HG02884 (cell line): ENCODE data around the gene POFUT2.
"Not testable (repeated sequence)": the region's sequence is repeated elsewhere in the genome, so short reads cannot be mapped to it uniquely, and the experiment has no call there.

ENCODE experiments used
- ATAC-seq: cut with Tn5 transposase; IDR thresholded peaks from one replicate; pipeline ENCODE4 v1.9.1; 2021; ENCODE audit warnings: mild to moderate bottlenecking, moderate library complexity; ENCODE audit not compliant: unreplicated experiment

POFUT2 gene

DNA sequence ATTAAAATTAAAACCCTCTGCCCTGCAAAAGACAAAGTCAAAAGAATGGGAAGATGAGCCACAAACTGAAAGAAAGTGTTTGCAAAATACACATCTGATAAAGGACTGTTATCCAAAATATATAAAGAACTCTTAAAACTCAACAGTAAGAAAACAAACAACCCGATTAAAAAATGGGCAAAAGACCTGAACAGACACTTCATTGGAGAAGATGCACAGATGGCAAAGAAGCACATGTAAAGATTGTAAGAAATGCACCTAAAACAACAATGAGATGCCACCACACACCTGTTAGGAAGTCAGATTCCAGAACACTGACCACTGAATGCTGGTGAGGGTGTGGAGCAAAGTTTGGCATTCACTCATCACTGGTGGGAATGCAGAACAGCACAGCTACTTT, 24.6 kb upstream of the POFUT2 start:
- no peak for ATAC-seq

DNA sequence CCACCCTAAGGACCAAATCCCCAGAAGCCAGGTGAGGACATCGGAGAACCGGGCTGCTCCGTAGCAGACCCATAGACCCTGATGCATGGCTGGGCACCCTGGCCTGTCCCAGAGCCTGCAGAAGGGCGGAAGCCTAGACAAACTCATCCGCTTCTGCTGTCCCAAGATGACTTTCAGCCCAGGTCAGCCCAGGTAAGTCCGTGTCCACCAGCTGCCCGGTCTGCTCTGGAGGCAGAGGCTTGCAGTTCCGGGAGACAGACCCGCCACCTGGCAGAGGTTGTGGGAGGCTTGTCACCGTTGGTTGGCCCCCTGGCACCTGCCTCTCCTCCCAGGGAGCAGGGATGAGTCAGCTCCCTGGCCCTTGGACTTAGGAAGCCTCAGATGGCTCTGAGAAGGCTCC, 22.8 kb upstream of the POFUT2 start:
- ATAC-seq, result no peak

DNA sequence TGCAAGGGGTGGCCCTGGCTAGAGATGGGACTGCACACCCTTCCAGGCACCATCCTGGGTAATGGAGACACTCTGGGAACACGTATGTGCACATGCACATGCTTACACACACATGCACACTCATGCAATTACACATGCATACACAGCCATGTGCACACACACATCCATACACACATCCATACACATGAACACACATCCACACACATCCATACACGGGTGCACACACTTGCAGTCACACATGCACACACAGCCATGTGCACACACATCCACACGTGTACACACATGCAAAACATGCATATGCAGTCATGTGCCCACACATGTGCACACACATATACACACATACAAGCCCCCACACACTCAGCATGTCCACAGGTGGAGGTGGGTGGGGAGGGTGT, 22.3 kb upstream of the POFUT2 start:
- ATAC-seq, result no peak

DNA sequence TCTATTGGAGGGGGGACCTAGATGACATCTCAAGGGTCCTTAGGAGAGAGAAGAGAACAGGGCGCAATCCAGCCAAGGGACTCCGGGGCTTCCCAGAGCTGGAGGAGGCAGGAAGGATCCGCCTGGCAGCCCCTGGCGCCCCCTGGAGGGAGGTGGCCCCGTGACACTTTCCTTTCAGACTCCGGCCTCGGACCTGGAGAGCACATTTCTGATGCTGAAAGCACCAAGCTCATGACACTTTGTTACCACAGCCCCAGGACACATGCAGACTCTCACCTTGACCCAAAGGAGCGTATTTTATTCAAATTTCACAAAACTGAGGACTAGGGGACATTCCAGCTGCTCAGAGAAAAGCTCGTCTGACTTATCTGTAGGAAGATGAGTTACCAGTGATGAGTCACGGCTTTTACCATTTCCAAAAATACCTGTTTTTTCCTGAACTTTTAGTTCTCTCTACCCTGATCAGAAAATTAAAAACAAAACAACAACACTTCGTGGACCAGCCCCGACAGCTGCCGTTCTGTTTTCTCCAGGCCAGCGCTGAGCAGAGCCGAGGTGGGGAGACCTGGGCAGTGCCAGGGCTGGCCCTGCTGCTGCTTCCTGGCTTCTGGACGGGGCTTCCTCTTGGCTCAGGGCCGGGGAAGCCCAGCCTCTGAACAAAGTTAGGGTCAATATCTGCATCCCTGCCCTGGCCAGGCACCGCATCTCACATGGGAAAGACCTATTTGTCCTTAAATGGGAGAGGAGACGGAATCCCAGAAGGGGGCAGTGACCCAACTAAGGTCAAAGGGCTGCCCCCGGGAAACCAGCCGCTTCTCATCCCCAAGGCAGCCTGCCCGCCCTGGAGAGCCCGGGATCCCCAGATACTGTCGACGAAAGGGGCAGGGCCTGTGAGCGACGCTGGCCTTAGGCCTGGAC, 21.6 kb upstream of the POFUT2 start:
- ATAC-seq, result no peak

DNA sequence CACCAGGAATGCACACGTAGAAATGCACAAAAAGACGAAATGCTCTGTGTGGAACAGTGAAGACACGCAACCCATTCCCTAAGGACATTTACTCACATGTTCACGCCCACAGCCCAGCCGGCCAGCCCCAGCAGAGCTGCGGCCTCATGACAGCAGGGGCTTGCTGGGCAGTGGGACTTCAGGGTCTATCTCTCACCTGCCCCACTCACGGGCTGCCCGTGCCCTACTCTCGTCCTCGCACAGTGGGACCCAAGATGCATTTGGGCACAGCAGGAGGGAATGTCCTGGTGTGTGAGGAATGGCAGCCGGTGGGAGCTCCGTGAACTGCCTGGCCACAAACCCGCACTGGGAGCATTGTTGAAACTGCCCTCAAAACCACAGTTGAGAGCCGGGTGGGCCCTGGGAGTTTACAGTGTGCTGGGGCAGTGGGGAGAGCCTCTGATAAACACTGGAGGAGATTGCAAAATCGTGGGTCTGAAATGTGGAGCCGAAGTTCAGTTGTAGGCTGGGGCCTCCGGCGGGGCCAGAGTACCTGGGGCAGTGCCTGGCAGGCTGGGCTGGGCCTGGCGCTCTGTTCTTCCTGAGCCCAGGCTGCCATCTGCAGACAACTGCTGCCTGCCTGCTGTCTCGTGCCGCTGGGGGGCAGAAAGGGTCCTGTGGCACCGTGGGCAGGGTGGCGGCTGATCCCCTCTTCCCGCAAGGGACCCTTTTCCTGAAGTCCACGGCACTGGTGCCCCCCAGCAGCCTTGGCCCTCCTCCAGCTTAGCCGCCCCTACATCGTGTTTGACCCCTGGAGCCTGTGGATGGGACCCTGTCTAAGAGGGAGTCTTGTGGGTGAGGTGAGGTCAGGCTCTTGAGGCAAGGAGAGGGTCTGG, 20.7 kb upstream of the POFUT2 start:
- ATAC-seq, result no peak

DNA sequence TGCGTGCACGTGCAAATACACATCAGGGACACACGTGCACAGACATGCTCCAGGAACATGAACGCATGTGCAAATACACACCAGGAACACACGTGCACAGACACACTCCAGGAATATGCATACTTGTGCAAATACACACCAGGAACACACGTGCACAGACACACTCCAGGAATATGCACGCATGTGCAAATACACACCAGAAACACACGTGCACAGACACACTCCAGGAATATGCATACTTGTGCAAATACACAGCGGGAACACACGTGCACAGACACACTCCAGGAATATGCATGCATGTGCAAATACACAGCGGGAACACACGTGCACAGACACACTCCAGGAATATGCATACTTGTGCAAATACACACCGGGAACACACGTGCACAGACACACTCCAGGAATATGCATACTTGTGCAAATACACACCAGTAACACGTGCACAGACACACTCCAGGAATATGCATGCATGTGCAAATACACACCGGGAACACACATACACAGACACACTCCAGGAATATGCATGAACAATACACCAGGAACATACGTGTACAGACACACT, 20.0 kb upstream of the POFUT2 start:
- not testable (repeated sequence) for ATAC-seq

DNA sequence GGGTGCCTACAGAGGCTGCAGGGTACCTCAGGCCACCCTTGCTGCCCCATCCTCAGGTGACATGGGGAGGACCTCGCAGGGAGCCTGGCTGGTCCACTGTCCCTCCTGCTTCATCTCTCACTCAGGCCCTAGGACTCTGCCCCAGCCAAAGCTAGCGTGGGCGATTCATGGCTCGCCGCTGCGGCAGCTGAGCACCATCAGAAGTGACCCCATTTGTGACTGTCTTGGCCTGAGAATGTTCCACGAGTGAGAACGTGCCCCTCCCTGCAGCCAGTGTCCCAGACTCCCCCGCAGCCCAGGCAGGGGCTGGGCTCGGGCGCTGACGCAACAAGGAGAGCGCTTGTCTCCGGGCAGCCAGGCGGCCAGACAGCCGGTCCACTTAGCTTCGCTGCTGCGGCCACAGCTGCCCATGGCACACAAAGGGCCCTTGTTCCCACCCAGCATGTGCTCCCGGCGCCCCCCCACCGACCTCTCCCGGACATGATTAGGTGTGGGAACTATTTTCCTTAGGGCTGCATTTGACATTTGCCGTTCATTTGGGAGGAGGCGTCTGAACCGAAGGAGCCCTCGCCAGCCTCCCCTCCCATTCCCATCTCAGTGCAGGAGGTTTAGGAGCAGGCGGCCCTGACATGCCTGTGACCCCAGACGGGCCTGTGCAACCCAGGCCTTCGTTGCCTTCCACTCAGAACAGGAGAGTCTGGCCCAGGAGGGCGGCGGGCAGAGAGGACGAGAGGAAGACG, 19.3 kb upstream of the POFUT2 start:
- ATAC-seq, result no peak

DNA sequence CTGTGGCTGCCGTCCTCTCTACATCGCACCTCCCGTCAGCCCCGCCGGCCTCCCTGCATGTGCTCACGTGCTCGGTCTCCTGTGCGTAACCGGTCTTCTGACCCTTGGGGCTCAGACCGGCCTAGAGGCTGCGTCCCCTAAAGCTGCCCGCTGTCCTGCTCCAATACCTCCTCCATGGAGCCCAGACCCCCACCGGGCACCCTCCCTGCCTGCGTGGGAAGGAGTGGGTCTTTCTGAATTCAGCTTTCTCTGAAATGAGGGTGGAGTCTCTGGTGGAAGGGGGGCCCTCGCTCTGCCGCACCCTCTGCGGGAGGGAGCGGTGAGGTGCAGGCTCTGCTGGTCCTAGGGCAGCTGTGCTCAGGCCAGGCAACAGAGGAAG, 18.7 kb upstream of the POFUT2 start:
- ATAC-seq, result no peak

DNA sequence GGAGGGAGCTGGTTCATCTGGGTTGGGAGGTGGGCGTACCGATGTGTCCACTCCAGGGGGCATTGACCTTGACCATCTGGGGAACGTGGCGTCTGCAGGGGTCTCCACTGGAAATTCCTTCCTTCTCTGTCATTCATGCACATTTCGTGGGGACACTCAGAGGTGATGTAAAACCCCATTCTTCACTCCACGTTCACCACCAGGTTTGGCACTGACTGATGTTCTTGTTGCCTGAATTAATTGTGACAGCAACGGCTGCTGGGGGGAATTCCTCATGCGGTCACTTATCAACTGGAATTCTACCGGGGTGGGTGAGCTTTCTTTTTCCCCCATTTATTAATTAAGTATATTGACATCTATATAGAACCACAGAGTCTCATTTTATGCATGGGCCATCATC, 18.1 kb upstream of the POFUT2 start:
- no peak for ATAC-seq

DNA sequence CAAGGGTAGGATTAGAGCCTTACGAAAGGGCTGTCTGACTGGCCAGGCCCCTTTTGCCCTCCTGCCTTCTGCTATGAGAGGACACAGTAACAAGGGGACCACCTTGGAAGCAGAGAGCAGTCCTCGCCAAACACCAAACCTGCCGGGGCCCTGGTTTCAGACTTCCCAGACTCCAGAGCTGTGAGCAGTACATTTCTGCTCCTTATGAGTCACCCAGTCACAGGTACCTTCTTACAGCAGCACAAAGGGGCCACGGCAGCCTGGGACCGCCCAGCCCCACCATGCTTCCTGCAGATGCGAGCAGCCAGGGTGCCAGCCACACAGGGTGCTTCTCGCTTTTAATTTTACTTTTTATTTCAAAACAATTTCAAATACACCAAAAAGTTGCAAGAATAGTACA, 17.2 kb upstream of the POFUT2 start:
- ATAC-seq, result no peak

GRCh38 chr21:45304476-45304830, 16.8 kb upstream of the POFUT2 start:
- ATAC-seq, result no peak

- no peak for ATAC-seq
Measured at GRCh38 chr21:45303751-45304475, 16.2 kb upstream of the POFUT2 start.

DNA sequence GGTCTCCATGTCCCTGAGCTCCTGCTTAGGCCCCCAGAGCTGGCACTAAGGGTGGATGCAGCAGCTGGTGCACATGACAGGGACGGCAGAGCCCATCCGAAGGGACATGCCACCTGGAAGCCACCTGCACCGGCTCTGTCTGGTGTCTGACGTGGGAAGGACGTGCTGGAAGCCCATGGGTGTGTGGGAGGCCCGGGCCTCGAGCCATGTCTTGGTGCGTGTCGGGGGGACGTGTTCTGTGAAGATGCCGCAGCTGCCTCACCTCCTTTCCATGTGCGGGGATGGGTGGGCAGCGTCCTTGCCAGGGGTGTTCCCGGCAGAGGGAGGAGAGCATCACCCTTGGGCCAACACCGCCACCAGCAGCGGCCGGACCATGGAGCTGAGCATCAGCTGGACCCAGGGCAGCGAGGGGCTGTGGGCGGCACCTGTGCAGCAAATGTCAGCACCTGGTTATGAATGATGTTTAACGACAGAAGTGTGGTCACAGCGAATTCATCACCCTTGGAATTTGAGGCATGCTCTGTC, 15.5 kb upstream of the POFUT2 start:
- ATAC-seq, result no peak

DNA sequence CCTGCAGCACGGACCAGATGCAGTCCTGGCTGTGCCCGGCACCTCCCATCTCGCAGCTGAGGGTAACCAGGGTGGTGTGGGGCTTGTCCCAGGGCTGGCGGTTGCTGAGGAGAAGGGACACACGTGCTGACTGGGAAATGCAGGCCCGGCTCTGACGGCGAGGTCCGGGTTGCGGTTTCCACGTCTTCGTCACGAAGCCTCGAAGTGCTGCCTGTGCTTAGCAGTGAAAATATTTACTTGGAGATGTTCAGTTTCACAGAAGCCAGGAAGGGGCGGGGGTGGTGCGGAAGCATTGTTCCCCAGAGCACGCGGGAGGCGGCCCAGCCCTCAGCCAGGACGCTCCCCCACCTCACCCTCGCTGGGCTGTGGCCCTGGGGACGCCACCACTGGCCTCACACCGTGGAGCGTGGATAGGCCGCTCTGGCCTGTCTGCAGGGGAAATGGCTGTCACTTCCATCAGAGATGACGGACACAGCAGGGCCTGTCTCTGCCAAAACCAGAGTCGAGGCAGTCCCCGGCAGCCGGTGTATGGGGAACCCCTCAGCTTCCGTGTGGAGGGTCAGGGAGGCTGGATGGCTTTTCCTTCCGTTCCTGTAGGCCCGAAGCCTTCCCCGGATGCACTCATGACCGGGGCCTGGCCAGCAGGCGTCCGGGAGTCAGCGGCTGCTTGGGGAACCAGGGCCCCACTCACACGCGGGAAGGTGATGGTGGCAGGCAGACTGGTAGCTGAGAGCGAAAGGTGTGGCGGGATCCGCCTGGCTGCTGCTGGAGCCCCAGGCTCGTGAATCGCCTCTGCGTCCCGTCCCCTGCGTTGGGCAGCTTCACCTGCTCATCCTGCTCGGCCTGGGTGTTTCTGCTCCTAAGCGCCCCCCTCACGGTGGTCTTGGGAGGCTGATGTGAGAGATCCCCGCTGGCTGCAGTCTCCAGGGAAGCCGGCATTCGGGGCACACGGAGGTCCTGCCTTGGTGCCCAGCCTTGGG, 14.7 kb upstream of the POFUT2 start:
- no peak for ATAC-seq

GRCh38 chr21:45301521-45302081, 13.9 kb upstream of the POFUT2 start:
- no peak for ATAC-seq

DNA sequence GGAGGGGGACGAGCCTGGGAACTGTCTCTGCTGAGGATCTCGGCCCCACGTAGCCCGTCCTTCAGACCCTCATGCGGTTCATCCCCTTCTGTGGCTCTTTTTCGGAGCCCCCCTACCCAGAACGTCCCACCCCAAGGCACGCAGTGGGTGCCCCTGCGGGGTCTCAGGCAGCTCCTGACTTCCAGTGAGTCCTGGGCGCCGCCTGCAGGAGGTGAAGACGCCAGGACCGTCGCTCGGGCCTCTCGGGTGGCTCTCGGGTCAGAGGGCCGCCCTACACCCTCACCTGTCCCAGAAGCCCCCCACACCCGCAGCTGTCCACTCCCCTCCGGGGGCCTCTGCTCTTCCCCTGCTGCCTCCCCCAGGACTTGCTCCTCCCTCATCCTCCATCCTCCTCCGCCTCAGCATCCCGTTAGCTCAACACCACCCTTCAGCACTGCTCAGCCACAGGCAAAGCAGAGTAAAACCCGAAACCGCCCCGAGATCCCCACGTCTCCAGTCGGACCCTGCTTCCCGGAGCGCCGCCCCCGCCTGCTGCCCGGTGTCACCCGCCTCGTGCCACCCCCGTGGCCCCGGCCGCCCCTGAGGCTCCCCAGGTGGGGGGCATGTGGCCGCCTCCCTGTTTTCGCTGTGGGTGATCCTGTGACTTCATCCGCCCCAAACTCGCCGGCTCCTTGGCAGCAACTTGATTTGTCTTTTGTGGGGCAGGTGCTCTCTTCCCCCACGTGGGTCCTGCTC, 13.3 kb upstream of the POFUT2 start:
- ATAC-seq, result no peak

GRCh38 chr21:45299864-45300785, 12.4 kb upstream of the POFUT2 start:
- no peak for ATAC-seq
